Transverse colon (tissue), 4 donors: ENCODE measurements around the gene GPR107.

ENCODE experiments used
- EP300 ChIP-seq: sonication (generic); formaldehyde crosslinking; IDR thresholded peaks from one replicate; pipeline ENCODE4 v1.6.1; 2017; ENCODE audit warnings: antibody characterized with exemption, low read depth
- POLR2A ChIP-seq: fragments of 450-650 bp; IDR thresholded peaks from one replicate; pipeline ENCODE4 v1.6.1; 2016; ENCODE audit warnings: antibody characterized with exemption, mild to moderate bottlenecking, moderate library complexity
- POLR2AphosphoS5 ChIP-seq, 3 donors: sonication (generic); formaldehyde crosslinking; IDR thresholded peaks; one replicate each; pipeline ENCODE4 v1.6.1; 2016; ENCODE audit warnings: antibody characterized with exemption in 3 of 3
- TF ChIP-seq, protein P1 (sequence below), 5 experiments: fragments of 200-600 bp in 3 of 5; fragments of 450-650 bp in 2 of 5; sonication (generic) in 3 of 5; IDR thresholded peaks; 1 replicate in 2 of 5; 2 replicates in 3 of 5; pipeline ENCODE4 v1.5.1; 2016 to 2017; ENCODE audit warnings: antibody characterized with exemption in 5 of 5, inconsistent platforms in 3 of 5, mild to moderate bottlenecking in 2 of 5, moderate library complexity in 1 of 5

DNA sequence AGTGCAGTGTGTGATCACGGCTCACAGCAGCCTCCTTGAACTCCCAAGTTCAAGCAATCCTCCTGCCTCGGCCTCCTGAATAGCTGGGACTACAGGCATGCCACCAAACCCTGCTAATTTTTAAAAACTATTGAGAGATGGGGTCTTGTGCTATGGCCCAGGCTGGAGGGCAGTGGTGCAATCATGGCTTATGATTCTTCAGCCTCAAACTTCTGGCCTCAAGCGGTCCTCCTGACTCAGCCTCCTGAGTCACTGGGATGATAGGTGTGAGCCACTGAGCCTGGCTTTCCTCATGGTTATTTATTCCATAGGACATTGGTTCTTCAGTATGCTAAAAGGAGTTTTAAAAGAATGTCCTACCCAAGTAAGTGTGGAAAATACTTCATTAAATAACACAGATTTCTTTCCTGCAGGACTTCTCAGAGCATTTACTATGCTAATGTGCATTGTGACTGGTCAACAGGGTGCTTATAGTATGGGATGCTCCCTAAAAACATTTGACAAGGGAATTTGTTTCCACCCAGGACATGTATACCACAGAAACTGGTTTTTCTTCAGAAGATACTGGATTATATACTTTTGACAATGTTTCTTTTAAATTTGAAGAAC is 107.3 kb downstream of the GPR107 start:
- TF ChIP-seq, protein P1, sequence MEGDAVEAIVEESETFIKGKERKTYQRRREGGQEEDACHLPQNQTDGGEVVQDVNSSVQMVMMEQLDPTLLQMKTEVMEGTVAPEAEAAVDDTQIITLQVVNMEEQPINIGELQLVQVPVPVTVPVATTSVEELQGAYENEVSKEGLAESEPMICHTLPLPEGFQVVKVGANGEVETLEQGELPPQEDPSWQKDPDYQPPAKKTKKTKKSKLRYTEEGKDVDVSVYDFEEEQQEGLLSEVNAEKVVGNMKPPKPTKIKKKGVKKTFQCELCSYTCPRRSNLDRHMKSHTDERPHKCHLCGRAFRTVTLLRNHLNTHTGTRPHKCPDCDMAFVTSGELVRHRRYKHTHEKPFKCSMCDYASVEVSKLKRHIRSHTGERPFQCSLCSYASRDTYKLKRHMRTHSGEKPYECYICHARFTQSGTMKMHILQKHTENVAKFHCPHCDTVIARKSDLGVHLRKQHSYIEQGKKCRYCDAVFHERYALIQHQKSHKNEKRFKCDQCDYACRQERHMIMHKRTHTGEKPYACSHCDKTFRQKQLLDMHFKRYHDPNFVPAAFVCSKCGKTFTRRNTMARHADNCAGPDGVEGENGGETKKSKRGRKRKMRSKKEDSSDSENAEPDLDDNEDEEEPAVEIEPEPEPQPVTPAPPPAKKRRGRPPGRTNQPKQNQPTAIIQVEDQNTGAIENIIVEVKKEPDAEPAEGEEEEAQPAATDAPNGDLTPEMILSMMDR (IDR thresholded peaks at IDR 0.05) = no peak
- TF ChIP-seq POLR2A = no peak
- no peak for TF ChIP-seq EP300
- TF ChIP-seq POLR2AphosphoS5 (IDR thresholded peaks at IDR 0.05) = no peak
